GM12801 (cell line): Measurements from ENCODE around the gene TRAPPC10.

ENCODE experiments used
- TF ChIP-seq, protein P1 (sequence below): IDR thresholded peaks from one replicate; pipeline ENCODE4 v1.5.1; 2011; ENCODE audit warnings: control low read depth; ENCODE audit not compliant: insufficient read length; ENCODE audit errors: extremely low read depth

TRAPPC10 gene

DNA sequence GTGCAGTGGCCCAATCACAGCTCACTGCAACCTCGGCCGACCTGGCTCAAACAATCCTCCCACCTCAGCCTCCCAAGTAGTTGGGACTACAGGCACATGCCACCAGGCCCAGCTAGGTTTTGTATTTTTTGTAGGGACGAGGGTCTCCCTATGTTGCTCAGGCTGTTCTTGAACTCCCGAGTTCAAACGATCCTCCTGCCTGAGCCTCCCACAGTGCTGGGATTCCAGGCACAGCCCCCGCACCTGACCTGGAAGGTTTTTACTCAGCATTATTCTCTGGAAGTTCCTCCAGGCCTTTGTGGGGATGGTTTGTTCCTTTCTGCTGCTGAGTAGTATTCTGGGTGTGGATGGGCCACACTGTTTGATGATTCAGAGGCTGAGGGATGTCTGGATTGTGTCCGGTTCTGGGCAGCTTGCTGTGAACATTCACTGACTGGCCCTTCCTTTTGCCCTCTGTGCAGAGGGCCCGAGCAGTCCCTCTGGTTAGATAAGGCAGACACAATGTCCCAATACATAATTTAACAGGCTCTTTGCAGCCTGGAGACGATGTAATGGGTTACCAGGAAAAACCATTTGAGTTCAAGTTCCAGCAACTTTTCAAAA is 6.0 kb upstream of the TRAPPC10 start:
- TF ChIP-seq, protein P1, sequence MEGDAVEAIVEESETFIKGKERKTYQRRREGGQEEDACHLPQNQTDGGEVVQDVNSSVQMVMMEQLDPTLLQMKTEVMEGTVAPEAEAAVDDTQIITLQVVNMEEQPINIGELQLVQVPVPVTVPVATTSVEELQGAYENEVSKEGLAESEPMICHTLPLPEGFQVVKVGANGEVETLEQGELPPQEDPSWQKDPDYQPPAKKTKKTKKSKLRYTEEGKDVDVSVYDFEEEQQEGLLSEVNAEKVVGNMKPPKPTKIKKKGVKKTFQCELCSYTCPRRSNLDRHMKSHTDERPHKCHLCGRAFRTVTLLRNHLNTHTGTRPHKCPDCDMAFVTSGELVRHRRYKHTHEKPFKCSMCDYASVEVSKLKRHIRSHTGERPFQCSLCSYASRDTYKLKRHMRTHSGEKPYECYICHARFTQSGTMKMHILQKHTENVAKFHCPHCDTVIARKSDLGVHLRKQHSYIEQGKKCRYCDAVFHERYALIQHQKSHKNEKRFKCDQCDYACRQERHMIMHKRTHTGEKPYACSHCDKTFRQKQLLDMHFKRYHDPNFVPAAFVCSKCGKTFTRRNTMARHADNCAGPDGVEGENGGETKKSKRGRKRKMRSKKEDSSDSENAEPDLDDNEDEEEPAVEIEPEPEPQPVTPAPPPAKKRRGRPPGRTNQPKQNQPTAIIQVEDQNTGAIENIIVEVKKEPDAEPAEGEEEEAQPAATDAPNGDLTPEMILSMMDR, result no peak

DNA sequence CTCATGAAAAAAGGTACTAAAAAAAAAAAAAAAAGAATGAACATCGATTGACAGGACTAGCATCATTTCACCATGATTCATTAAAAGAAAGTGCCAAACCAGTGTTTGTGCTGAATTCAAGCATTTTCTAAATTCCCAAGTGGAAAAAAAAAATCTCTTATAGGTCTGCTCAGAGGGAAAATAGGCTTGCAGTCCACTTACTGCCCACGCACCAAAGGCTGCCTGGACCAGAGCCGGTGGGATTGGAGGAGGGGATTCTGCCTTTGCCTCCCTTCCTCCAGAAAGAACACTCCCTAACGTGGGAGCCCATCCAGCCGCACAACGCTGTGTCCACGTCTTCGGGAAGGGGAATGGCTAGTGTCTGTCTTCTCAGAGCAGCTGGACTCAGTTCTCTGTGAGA is 5.5 kb upstream of the TRAPPC10 start:
- TF ChIP-seq, protein P1, result no peak

DNA sequence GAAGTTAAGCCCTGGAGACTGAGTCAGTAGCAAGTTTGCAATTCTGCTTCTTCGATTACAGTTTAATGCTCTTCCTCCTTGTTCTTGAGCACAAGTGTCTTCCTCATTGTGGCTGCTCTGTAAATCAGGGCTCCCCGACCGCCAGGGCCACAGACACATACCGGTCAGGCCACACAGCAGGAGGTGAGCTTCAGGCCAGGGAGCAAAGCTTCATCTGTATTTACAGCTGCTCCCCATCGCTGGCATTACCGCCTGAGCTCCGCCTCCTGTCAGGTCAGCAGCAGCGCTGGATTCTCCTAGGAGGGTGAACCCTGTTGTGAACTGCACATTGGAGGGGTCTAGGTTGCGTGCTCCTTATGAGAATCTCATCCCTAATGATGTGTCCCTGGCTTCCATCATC is 1.7 kb upstream of the TRAPPC10 start:
- TF ChIP-seq, protein P1, result no peak

DNA sequence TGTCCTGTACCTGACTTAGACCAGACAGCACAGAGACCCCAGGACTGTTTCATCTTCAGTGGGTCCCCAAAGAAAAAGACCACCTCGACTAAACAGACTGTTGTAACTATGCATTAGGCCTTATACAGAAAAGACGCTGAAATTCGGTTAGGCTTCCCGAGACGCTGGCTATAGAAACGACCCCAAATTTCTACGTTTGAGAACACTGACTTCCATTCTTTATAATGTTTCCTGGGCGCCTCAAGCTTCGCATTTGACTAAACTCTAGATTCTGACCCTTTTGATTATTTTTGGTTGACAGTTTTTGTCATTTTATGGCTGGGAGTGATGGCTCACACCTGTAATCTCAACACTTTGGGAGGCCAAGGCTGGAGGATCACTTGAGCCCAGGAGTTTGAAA is 986 bp upstream of the TRAPPC10 start:
- TF ChIP-seq, protein P1, result no peak

DNA sequence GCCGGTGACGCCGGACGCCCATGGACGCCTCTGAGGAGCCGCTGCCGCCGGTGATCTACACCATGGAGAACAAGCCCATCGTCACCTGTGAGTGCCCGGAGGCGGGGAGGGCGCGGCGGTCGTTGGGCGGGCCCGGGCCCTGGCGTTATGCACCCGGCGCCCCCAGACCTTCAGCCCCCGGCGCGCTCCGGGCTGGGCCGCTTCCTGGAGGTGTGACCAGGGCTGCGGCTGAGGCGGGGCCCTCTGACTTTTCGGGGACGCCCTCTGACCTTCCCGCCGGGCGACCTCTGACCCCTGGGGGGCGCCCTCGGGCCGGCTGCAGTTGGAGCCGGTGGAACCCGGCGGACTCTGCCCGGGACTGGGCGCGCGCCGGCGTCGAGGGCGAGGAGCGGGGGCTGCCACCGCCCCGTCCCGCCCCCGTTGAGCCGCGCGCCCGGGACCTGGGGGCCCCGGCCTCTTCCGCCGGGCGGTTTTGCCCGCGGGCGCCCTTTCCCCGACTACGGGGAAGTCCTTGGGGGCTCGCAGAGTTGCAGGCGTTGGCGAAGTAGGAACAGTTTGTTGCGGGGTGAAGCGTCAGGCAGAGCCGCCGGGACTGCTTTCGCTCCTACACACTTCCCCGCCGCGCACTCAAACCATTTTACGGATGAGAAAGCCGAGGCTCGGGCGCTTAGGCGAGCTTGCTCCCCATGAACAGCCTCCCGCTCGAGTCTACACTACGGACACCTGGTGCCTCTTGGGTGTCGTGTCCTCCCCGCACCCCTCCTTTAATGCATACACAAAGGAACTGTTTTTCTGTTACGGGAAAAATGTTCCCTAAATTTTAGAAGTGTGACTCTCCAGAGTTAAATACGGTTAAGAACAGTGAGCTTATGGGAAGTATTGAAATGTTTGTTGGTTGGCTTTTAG is 618 bp downstream of the TRAPPC10 start:
- TF ChIP-seq, protein P1, result no peak

DNA sequence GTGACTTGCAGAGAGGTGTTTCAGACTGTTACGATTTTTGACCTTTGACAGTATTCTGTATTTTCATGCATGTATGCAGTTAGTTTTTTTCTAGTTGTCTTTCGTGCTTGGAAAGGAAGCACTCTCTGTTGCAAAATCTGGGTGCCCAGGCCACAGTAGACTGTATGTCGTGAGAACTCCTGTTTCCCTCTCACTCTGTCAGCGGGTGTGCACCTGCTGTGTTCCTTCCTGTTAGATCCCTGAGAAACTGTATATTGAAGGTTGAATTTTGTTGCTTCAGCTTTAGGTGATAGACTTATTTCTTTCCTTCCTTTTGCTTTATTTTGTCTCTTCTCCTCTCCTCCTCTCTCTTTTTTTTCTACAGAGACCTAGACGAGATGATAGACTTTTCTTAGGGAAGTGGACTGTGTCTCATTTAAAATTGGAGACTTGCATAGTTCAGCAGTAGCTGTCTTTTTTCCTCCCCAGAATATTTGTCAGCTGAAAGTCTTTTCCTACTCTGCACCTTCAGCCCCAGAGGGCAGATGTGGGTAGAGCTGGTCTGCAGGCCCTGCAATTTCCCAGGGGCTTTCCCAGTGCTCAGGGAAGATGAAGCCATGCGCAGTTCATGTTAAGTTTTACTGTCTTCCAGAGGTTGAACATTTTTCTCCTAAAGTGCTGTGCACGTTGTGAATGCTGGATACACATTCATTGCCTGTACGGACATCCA is 1.4 kb downstream of the TRAPPC10 start:
- TF ChIP-seq, protein P1, result no peak

DNA sequence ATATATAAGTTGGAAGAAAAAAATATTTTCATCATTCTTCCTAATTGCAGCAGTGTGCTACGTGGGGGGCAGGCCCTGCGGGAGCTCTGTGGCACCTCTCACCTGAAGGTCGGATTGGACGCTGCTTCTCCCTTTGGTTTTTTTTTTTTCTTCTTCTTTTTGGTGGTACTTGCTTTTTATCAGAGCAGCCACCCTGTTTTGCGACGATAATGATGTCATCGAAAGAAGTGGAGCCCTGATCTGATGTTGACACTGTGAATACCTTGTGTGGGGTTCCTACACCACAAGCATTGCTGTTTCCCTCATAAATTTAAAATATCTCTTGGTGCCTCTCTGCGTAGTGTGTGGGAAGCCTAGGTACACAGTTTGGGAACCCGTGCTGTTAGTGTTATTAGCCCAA is 5.5 kb downstream of the TRAPPC10 start:
- TF ChIP-seq, protein P1, result no peak
